PC-3 (cell line): Measurements from ENCODE around the gene MALRD1.

Source experiments
- CTCF ChIP-seq: fragments of 300-600 bp; sonication (generic); conservative IDR thresholded peaks from 2 replicates; pipeline ENCODE4 v1.5.1; 2017; ENCODE audit warnings: antibody characterized with exemption, low read depth, mild to moderate bottlenecking, low read length
- EZH2 ChIP-seq: fragments of 300-600 bp; sonication (generic); IDR thresholded peaks from one replicate; pipeline ENCODE4 v1.6.1; 2017; ENCODE audit warnings: antibody characterized with exemption, mild to moderate bottlenecking, low read length; ENCODE audit not compliant: unreplicated experiment

GRCh38 chr10:19329475-19329874, 280.9 kb downstream of the MALRD1 start:
- TF ChIP-seq EZH2, result no peak
- no peak for TF ChIP-seq CTCF
